ENCODE data around the gene TBC1D1. TPM values are rescaled to one million over a fixed set of nuclear protein-coding genes. Genes with fewer than 3 reads are reported as not detected.

TBC1D1 gene
- total RNA-seq, 1 donor: 72.6 TPM

- H3K9me3 ChIP-seq (ENCODE audit: low read depth, low read length): no peaks in the 10 kb centered on the region
- H3K4me1 ChIP-seq (ENCODE audit: insufficient read depth, low read length): peaks cover 12% of the 10 kb centered on the region
- no peaks in the 10 kb centered on the region for H3K27me3 ChIP-seq (ENCODE audit: insufficient read depth, low read length)
- H3K4me3 ChIP-seq (ENCODE audit: low read length): no peak overlapping the region
These were observed 222.7 kb downstream of the TBC1D1 start for GRCh38 chr4:38113551-38113950.

DNA sequence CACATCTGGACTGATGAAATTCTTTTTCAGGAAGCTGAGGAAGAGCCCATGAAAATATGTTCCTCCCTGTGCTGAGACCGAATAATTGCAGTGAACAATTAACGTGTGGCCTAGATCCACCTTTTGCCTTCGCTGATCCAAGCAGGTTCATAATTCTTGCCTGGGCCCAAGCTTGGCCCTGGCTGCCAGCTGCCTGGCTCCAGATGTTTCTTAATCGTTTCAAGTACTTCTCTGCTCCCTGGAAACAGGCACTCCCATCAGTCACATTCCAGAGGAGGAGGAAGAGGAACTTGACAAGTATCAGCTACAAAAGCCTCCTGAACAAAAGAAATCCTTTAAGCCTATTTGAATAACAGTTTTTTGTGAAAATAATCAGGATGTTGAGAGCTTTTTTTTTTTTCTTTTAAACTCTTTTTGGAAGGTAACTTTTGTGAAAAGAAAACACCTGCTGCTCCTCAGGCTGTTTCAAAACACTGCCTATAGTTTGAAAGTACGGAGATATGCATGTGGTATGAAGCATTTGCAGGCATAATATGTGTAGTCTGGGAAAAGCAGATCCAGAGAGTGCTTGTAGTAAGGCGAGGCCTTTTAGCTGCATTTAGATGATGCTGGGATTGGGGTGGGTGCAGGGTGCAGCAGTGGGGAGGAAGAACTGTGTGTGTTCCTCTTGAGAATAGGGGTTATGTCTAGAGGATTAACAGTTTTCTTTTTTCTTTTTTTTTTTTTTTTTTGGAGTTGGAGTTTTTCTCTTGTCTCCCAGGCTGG lies 223.7 kb downstream of the TBC1D1 start:
- Histone ChIP-seq H3K4me3 (ENCODE audit: low read length) (no peak overlapping the region), H3K27me3 (ENCODE audit: insufficient read depth, low read length) (no peaks in the 10 kb centered on the region), H3K4me1 (ENCODE audit: insufficient read depth, low read length) (peaks cover 12% of the 10 kb centered on the region)

GRCh38 chr4:38115601-38116000 lies 224.7 kb downstream of the TBC1D1 start:
- peaks cover 12% of the 10 kb centered on the region for H3K4me1 ChIP-seq (ENCODE audit: insufficient read depth, low read length)
- H3K4me3 ChIP-seq (ENCODE audit: low read length): no peak overlapping the region
- no peaks in the 10 kb centered on the region for H3K9me3 ChIP-seq (ENCODE audit: low read depth, low read length)
- H3K27me3 ChIP-seq (ENCODE audit: insufficient read depth, low read length): no peaks in the 10 kb centered on the region

More for the DNA sequence above, 223.7 kb downstream of the TBC1D1 start:
- H3K9me3 ChIP-seq (ENCODE audit: low read depth, low read length): no peaks in the 10 kb centered on the region

GRCh38 chr4:38117591-38117990 lies 226.7 kb downstream of the TBC1D1 start:
- H3K27me3 ChIP-seq (ENCODE audit: insufficient read depth, low read length): no peaks in the 10 kb centered on the region
- H3K4me1 ChIP-seq (ENCODE audit: insufficient read depth, low read length): peaks cover 12% of the 10 kb centered on the region
- H3K4me3 ChIP-seq (ENCODE audit: low read length): no peak overlapping the region
- no peaks in the 10 kb centered on the region for H3K9me3 ChIP-seq (ENCODE audit: low read depth, low read length)

DNA sequence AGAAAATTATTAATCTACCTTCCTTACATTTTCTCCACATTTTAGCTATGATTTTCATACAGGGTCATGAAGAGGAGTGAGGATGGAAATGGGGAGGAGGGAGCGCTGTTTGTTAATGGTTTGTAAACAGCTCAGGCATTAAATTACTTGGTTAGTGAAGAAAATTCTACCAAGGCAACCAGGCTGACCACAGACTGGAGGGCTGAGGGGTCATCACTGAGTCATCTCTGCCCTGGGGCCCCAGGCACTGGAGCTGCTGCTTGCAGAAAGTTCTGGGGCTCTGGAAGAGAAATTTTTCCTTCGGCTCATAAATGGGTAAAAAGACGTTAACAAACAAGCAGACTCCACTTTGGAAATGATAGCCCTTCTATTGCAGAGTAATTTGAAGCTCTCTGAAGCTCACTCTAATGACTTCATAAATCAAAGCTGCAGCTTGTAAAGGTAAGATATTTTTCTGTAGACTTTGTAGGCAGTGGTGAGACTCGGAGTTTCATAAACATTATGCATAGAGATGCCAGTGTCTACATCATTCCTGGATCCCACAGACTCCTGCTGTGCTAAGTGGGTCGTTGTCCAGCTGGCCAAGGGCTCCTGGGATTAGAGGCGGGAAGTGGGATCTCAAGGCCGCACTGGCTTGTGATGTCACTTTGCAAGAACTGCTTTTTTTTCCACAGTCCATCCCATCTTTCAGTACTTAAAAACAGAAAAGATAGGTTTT lies 228.9 kb downstream of the TBC1D1 start:
- Histone ChIP-seq H3K27me3 (ENCODE audit: insufficient read depth, low read length) (no peaks in the 10 kb centered on the region), H3K9me3 (ENCODE audit: low read depth, low read length) (no peaks in the 10 kb centered on the region), H3K4me1 (ENCODE audit: insufficient read depth, low read length) (peaks cover 4% of the 10 kb centered on the region), H3K4me3 (ENCODE audit: low read length) (no peak overlapping the region)

GRCh38 chr4:38120772-38121171 lies 229.9 kb downstream of the TBC1D1 start:
- Histone ChIP-seq H3K4me3 (ENCODE audit: low read length) (no peak overlapping the region), H3K27me3 (ENCODE audit: insufficient read depth, low read length) (no peaks in the 10 kb centered on the region), H3K4me1 (ENCODE audit: insufficient read depth, low read length) (peaks cover 4% of the 10 kb centered on the region), H3K9me3 (ENCODE audit: low read depth, low read length) (no peaks in the 10 kb centered on the region)

GRCh38 chr4:38122060-38122459 lies 231.2 kb downstream of the TBC1D1 start:
- Histone ChIP-seq H3K4me1 (ENCODE audit: insufficient read depth, low read length) (peaks cover 3% of the 10 kb centered on the region), H3K9me3 (ENCODE audit: low read depth, low read length) (no peaks in the 10 kb centered on the region), H3K27me3 (ENCODE audit: insufficient read depth, low read length) (no peaks in the 10 kb centered on the region), H3K4me3 (ENCODE audit: low read length) (no peak overlapping the region)

- H3K9me3 ChIP-seq (ENCODE audit: low read depth, low read length): no peaks in the 10 kb centered on the region
- H3K4me1 ChIP-seq (ENCODE audit: insufficient read depth, low read length): peaks cover 10% of the 10 kb centered on the region
- H3K27me3 ChIP-seq (ENCODE audit: insufficient read depth, low read length): no peaks in the 10 kb centered on the region
- no peak overlapping the region for H3K4me3 ChIP-seq (ENCODE audit: low read length)
These were observed 232.7 kb downstream of the TBC1D1 start for GRCh38 chr4:38123555-38123954.

GRCh38 chr4:38124961-38125360 lies 234.1 kb downstream of the TBC1D1 start:
- peaks cover 22% of the 10 kb centered on the region for H3K4me1 ChIP-seq (ENCODE audit: insufficient read depth, low read length)
- no peaks in the 10 kb centered on the region for H3K9me3 ChIP-seq (ENCODE audit: low read depth, low read length)
- no peaks in the 10 kb centered on the region for H3K27me3 ChIP-seq (ENCODE audit: insufficient read depth, low read length)
- H3K4me3 ChIP-seq (ENCODE audit: low read length): no peak overlapping the region

GRCh38 chr4:38125816-38126215 lies 234.9 kb downstream of the TBC1D1 start:
- Histone ChIP-seq H3K4me3 (ENCODE audit: low read length) (no peak overlapping the region), H3K9me3 (ENCODE audit: low read depth, low read length) (no peaks in the 10 kb centered on the region)

GRCh38 chr4:38128478-38129459 lies 237.9 kb downstream of the TBC1D1 start:
- Histone ChIP-seq H3K9me3 (ENCODE audit: low read depth, low read length) (no peaks in the 10 kb centered on the region), H3K4me3 (ENCODE audit: low read length) (no peak overlapping the region), H3K4me1 (ENCODE audit: insufficient read depth, low read length) (peaks cover 43% of the 10 kb centered on the region), H3K27me3 (ENCODE audit: insufficient read depth, low read length) (no peaks in the 10 kb centered on the region)

More at GRCh38 chr4:38125816-38126215, 234.9 kb downstream of the TBC1D1 start:
- Histone ChIP-seq H3K4me1 (ENCODE audit: insufficient read depth, low read length) (peaks cover 28% of the 10 kb centered on the region), H3K27me3 (ENCODE audit: insufficient read depth, low read length) (no peaks in the 10 kb centered on the region)

- H3K4me1 ChIP-seq (ENCODE audit: insufficient read depth, low read length): peaks cover 43% of the 10 kb centered on the region
- no peak overlapping the region for H3K4me3 ChIP-seq (ENCODE audit: low read length)
- no peaks in the 10 kb centered on the region for H3K9me3 ChIP-seq (ENCODE audit: low read depth, low read length)
- no peaks in the 10 kb centered on the region for H3K27me3 ChIP-seq (ENCODE audit: insufficient read depth, low read length)
These were observed 238.8 kb downstream of the TBC1D1 start for GRCh38 chr4:38129460-38130227.

DNA sequence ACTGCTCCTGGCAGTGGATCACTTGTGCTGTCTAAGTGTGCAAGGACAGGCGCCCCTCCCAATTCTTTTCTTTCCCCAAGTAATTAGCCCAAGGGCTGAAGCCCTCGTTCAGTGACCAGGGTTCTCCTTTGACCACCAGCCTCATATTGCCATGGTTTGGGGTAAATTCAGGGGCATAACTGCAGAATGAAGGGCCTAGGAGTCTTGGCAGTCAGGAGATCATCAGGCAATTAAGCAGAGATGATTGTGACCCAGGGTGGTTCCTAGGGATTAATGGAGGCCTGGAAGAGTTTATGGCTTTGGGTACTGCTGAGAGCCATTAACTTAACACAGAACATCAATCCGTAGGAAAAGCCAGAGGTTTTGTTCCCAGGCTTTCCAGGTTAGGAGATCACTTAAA lies 240.0 kb downstream of the TBC1D1 start:
- H3K9me3 ChIP-seq (ENCODE audit: low read depth, low read length): no peaks in the 10 kb centered on the region
- no peaks in the 10 kb centered on the region for H3K27me3 ChIP-seq (ENCODE audit: insufficient read depth, low read length)
- H3K4me1 ChIP-seq (ENCODE audit: insufficient read depth, low read length): peaks cover 43% of the 10 kb centered on the region
- H3K4me3 ChIP-seq (ENCODE audit: low read length): no peak overlapping the region

GRCh38 chr4:38131371-38132091 lies 240.6 kb downstream of the TBC1D1 start:
- H3K4me3 ChIP-seq (ENCODE audit: low read length): no peak overlapping the region
- no peaks in the 10 kb centered on the region for H3K27me3 ChIP-seq (ENCODE audit: insufficient read depth, low read length)
- no peaks in the 10 kb centered on the region for H3K9me3 ChIP-seq (ENCODE audit: low read depth, low read length)
- peaks cover 43% of the 10 kb centered on the region for H3K4me1 ChIP-seq (ENCODE audit: insufficient read depth, low read length)
